HCEC 1CT (cell line): Measurements from ENCODE around the gene CENPU.

Experiments
- DNase-seq: peaks from one replicate; pipeline ENCODE4 v3.0.0-alpha.2; 2017

Gene CENPU

DNA sequence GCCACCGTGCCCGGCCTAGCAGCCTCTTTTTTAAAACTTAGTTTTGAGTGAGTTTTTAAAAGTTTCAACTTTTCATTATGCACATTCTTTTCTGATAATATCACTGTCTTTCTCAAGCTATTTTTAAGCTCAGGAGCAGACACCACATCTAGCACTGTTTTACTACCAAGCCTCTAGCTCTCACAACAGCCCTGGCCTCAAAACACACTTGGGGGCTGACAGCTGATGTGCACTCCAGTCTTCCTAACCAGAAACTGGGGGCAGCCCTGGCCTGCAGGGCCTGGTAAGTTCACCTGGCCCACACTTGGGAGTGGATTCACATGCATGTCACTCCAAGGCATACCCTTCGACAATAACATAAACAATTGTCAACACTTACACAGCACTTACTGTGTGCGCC lies 34.0 kb downstream of the CENPU start:
- no peak for DNase-seq

DNA sequence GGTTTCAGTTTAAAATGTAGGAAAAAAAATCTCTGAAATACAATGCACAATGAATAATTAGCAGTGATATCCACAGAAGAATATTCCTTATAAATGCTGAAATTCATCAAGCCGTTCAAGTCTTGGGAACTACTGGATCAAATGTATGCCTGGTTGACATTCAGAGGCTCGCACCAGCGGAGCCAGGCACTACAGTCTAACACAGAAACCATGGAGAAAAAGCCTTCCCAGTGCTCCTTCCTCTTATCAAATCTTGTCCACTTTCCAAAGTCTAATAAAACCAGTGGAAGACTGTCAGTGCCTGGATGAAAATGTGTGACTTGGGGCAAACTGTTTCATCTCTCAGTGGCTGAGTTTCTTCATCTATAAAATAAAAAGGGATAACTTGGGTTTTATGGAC lies 35.9 kb downstream of the CENPU start:
- DNase-seq: no peak

DNA sequence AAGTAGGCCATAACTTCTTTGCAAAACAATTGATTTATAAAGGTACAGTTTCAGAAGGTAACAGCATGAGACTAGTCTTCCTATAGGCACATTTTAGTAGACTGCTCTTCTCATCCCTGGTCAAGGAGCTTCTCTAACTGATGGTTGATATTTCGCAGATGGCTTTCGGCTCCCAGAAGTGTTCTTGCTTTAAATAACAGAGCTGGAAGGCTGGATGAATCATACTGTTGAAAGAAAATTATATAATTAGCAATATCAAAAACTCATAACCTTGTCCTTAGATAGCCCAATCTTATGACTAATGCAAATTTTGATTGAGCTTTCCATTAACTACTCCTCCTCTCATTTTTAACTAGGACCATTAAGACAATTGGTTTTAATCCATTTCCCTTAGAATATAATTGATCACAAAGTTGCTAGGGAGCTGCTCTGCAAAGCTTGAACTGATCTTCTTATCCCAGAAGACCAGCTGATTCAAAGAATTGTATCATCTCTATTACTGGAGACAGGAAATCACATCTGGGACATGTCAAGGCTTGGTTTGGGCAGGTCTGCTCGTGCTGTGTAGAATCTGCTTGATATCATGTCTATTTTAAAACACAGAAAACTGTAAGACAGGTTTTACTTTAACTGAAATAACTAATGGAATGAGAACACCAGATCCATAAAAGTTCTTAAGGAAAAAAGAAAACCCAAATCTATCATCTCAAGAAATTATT lies 38.6 kb downstream of the CENPU start:
- no peak for DNase-seq

DNA sequence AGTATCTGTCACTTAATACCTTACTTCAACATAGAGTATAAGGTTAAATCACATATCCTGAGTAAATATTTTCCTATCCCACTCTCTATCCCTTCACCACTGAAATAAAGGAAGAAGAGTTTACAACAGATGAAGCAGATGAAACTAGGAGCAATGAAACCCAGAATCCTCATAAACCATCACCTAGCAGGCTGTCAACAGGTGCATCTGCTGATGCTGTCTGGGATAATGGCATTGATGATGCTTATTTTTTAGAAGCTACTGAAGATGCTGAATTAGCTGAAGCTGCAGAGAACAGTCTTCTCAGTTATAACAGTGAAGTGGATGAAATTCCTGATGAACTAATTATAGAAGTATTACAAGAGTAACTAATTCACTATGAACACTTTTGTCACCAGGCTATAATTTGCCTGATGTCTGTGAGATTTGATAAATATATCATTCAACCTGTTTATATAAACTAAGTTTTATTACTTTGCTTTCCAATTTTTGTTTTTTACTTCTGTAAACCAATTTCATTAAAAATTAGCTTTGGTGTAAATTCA lies 39.4 kb downstream of the CENPU start:
- no peak for DNase-seq

DNA sequence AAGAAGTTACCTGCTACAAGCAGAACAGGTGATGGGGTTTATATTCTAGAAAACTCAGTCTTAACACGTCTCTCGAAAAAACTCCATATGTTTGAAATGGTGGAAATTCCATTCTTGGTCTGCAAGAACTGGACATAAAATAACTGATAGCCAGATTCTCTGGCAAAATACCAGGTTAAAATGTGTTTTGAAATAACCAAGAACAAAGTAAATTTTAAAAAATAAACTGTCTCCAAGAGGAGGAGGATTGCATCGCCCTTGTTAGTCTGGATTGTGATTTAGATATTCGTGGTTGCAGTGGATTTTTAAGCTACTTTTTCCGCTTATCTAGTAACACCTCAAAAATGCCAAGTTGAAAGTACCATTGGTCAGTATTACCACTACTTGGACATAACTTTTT lies 40.8 kb downstream of the CENPU start:
- no peak for DNase-seq

DNA sequence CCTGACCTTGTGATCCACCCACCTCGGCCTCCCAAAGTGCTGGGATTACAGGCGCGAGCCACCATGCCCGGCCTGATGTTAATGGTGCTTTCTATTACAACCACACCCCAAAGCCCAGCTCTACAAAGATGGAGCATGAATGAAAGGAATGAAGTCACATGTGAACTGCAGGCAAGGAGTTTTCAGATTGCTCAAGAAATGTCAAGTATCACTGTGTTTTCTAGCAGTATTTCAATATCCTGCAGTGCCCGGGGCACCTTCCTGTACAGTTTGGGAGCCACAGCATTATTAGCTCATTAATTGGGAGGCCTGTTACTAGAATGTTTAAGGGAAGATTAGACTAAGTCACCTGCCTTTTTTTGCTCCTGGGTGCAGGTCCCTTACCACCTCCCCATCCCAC lies 44.2 kb downstream of the CENPU start:
- DNase-seq: no peak

DNA sequence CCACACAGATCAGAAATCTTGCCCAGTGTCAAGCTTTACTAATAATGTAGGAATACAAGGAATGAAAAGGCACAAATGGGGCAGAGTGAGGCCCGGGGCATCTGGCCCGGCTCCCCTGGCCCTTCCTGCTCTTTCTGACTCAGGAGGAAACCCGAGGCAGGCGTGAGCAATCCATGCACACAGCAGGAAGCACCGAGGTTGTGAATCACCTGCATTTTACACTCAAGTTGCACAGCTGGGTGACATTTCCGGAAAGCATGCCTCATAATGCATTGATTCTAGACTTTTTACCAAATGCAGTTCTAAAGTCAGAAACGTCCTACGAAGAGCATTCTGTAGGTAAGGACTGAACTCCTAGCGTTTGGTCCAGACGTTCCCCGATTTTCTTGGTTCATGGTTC lies 45.4 kb downstream of the CENPU start:
- peak; percentile 87 for DNase-seq

DNA sequence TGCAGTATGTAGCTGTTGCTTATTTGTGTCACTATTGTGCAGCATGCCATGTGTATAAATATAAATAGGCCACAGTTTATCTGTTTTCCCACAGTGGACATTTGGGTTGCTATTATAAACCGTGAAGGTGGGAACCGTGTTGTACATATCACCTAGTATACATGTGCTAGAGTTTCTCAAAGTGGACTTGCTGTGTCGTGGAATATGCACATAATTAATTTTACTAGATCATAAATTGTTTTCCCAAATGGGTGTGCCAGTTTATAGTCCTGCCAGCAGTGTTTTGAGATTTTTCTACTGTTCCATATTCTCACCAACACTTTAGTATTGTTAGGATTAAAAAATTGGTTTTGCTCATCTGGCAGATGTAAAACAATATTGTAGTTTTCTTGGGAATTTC lies 45.9 kb downstream of the CENPU start:
- no peak for DNase-seq

DNA sequence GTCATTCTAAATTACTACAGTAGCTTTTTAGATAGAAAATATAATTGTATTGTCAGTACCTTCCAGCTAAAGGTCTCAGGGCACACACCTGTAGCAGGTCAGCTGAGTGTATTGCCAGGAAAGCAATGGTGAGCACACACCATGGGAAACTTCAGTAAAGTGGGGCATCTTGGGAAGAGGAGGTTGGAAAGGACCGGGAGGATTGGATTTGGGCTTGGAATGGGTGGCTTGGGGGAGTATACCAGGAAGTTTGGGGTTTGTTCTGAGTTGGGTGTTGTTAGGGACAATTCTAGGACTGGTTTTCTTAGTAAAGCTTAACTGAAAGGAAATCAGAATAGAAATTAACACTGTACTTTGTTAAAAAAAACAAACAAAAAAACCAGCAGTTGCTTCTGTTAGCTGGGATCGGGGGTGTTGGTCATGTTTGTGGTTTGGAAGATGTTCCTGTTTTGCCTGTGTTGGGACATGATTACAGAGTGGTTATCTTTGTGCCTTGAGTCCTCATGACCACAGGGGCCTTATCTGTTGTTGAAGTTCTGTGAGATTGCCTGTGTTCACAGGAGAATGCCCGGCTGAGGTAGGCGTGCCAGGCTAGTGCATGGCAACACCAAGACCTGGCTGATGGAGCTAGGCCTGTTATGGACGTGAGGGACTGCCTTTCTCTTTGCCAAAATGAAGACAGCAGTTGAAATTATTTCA lies 49.3 kb downstream of the CENPU start:
- no peak for DNase-seq

DNA sequence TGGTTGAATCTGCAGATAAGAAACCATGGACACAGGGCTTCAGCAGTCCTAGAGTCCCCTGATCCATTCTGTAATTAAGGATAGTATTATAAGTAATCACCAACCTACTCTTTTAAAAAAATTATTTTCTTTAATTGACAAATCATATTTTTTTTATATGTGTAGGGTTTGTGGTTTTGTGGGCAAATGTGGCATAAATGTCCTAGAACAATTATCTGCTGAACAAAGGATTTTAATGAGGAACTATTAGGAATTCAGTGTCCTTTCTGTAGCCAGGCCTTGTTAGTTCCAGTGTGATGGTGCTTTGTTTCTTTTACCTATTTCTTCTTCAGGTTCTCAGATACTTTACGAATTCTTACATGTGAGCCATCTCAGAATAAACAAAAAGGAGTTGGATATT lies 52.0 kb downstream of the CENPU start:
- no peak for DNase-seq

DNA sequence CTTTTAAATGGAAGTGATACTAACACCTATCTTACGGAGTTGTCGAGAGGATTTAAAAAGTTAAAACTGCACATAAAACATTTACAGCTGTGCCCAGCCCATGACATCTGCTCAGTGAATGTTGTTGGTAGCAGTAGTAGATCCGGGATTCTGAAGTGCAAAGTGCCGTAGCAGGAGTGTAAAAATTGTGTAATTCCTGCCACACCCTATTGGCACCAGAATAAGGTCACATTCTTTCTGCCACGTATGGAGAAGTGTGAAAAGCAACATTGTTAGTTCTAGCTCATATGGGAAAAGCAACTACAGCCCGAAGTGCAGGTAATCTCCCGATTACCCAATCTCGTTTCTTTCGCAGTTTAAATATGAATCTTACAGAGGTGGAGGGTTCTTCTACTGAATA lies 53.2 kb downstream of the CENPU start:
- no peak for DNase-seq

DNA sequence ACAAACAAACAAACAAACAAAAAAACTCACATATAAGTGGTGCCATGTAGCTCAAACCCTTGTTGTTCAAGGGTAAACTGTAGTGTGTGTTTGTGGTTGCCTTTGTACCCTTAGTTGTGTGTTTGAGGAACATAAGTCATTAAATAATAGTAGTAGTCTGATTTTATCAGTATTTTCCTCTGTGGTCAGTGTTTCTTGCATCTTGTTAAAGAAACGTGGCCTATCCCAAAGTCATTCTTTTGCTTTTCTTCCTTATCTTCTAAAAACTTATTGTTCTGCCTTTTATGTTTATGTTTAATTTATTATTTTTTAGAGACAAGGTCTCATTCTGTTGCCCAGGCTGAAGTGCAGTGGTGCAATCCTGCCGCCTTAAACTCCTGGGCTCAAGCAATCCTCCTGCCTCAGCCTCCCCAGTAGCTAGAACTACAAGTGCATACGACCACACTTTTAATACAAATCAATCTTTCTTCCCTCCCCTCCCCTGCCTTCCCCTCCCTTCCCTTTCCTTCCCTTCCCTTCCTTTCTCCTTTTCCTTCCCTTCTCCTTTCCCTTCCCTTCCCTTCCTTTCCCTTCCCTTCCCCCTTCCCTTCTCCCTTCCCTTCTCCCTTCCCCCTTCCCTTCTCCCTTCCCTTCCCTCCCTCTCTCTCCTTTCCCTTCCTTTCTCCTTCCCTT lies 57.9 kb downstream of the CENPU start:
- no peak for DNase-seq

DNA sequence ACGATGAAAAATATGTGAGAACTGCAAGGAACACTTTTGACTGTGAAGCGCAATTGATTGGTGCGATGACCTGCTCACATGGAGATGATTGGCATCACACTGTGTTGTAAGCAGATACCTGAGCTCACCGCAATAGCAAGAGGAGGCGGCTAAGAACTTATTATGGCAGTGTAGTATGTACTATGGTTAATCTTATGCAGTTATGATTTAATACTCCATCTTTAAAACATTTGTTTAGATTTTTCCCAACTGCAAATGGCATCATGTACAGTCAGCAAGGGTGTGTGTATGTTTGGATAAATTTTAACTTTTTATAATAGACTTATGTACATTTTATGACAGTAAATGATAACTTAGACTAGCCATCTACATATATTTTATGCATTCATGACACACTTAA lies 58.9 kb downstream of the CENPU start:
- DNase-seq: no peak

DNA sequence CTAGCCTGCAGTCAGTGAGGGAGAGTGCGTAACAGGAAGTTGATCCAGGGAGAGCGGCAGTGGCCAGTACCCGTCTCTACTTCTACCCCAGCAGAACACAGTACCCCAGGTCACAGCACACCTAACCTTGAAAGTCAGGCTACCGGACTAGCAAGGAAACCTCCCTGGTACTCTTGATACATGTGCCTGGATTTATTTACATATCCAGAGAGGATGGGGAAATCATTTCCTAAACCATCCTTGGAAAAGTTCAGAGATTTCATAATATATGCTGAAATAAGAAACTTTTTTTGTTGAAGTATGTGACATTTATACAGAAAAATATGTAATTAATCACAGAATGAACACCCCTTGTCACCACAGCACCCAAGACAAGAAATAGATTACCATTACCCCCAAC lies 59.9 kb downstream of the CENPU start:
- DNase-seq: no peak

DNA sequence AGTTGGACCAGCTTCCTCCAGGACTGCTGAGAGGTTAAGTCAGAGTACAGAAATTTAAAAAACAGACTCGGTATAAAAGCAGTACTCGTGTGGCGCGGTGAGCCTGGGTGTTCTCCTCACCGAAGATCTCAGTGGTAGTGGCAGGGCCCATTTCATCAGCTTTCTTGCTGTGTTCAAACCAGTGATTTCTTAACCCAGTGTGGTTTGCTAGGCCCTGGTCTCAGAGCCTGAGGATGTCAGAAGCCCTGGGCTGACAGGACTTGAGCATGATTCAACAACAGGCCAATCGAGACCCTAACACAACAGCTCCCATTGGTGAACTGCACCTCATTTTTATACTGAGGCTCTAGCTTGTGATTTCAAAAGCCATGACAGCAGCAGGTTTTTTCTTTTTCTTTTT lies 61.2 kb downstream of the CENPU start:
- DNase-seq: no peak

DNA sequence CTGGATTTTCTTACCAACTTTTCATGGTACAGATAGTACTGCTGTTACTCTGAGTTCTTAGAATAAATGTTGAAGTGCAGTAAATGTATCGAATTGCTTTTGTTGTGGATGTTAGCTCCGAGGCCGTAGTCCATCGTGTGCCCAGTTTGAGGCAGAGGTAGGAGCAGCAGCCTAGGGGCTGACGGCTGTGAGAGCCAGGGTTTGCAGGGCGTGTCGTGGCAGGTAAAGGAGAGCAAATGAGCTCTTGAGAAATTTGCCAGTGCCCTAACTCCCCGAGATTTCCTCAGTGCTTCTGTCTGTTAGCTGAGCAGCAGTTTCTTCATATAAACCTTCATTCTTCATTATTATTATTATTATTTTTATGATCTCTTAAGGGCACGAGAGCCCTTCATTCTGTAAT lies 62.8 kb downstream of the CENPU start:
- DNase-seq: no peak

DNA sequence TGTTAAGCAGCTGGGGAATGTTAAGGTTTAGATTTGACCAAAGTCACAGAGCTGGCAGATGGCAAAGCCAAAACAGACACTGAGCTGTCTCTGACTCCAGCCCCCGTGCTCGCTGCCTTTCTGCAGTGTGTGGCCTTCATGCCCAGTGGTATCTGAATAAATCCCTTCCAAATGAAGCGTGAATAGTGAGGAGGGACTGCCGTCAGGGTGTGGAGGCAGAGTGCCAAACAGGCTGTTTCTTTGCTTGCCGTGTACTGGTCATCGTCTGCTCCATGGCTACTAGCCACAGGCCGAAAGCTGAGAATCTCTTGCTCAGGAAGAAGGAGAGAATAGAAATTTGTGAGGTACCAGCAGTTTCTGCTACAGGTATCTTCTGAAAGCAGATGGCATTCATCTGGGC lies 64.6 kb downstream of the CENPU start:
- no peak for DNase-seq

DNA sequence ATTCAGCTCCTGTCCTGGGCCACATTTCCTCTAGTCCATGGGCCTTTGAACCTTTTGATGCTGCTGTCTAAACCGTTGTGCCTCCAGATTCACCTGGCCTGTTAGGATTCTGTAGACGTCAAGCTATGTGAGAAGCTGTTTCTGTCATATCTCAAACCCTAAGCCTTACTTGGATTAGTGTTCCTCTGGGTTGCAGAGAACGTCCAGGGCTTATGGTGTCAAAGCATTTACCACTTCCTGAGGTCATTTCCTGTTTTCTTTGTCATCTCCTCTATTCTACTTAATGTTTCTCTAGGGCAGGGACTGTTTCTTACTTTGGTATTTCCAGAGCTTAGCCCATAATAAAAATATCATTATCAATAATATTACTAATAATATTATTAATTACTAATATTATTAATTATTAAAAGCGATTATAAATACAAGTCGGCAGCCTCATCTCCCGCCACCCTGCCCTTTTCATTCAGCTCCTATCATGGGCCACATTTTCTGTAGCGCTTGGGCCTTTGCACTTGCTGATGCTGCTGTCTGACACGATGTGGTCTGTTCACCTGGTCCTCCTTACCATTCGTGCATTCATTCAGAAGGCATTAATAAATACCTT lies 65.3 kb downstream of the CENPU start:
- no peak for DNase-seq

DNA sequence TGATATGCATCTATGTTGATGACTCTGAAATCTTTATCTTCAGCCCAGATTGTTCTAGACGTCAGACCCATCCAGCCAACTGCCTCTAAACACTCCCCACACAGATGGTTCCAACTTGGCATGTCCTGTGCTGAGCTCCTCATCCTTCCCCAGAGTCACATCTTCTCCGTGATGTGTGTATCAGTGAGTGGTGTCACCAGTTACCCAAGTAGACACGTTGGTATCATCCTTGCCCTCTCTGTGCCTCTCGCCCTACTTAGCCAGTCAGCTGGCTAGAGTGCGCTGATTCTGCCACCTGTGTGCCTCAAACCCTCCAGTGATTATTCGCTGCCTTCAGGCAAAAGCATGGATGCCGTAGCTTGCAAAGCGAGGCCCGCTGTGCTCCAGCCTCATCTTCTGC lies 65.8 kb downstream of the CENPU start:
- DNase-seq: no peak

DNA sequence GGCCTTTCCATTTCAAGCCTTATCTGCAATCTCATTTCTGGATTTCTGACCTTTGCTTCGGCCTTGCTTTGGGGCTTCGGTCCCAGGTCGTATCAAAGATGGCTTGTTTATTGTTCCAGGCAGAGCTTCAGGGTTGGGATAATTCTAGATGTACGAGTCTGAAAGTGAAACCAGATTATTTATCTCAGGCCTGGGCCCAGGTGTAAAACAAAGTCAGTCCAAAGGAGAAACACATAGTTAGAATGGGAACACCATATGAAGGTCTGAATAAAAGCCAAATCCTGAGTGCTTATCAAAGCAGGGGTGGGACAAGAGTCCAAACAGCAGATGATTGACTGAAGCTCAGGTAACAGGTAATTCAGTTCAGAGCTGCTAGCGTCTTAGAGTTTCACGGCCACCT lies 67.2 kb downstream of the CENPU start:
- DNase-seq: no peak

DNA sequence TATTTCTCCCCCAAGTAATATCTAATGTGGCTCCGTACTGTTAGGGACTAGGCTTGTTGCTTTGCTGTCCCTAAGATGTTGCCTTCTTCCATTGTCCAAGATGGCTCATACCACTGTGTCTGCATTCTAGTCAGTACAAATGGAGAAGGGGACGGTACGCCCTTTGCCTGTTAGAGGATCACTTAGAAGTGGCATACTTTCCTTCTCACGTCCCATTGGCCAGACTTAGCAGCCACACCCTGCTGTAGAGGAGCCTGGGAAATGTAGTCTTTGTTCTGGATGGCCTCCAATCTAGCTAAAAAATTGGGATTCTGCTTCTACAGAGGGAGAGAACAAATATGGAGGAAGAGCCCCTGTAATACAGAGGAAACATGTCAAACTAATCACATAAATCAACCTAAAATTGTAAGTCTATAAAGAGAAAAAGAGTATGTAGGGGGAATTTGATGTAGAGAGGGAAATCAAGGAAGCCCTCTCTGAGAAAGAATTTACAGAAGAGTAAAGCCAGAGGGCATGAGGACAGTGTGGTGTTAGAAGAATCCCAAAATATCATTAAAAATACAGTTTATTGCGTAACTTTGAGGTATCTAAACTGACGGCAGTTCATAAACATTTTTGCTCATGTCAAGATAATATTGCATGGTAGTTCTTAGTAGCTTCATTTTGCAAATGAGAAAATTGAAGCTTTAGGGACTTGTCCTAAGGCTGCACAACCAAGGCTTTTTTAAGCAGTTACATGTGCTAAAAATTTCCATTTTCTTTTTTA lies 69.3 kb downstream of the CENPU start:
- no peak for DNase-seq

DNA sequence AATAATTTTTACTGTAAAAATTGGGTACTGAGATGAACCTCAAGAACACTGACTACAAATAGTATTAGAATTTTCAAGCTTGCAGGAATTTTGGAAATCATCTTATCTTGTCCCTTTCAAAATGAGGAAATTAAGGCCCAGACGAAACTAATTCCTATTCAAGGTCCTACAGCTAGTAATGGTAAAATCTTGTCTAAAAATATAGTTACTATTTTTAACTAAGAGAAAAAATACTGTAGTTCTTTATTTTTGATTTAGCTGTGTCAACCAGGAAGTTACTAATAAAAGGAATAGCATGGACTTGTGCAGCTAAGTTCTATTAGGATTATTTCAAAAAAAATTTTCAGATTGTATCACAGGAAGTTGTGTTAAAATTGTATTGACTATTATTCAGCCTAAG lies 71.7 kb downstream of the CENPU start:
- no peak for DNase-seq

DNA sequence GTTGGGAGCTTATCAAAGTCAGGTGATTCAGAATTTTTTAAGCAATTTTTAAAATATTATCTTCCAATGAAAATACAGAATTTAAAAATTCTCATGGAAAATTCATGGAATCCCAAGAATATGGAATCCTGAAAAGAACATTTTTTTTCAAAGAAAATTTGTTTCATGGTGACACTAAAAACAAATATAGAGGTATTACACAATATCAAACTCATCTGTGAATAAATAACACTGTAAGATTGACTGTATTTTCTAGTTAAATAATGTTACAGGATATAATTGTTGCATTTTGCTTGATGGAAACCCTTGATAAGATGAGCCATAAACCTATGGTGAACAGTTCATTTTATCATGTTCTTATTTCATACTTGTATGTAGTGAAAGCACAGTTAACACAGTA lies 72.9 kb downstream of the CENPU start:
- no peak for DNase-seq
